K562 (cell line): Measurements from ENCODE around the gene ARNT2. TPM values are rescaled to one million over a fixed set of nuclear protein-coding genes. Genes with fewer than 3 reads are reported as not detected.

Source experiments
- ATAC-seq: fragments of 200-7000 bp; cut with Tn5 transposase; 3 replicates; pipeline ENCODE4 v1.9.1; 2020; ENCODE audit warnings: moderate library complexity
- BruUV-seq: library from RNA; stranded (reverse); fragments of 400-500 nt; replicated peaks from 2 replicates; lab custom pipeline; 2021; lab: Mats Ljungman, UMichigan
- CTCF ChIA-PET: fragments of 300-600 bp; formaldehyde crosslinking; extraction: SDS; loops from one replicate; lab custom pipeline; 2021; ENCODE audit warnings: low intra/inter-chr PET ratio; lab: Yijun Ruan, JAX
- POLR2A ChIA-PET: fragments of 300-600, 350-650 bp; sonication (Branson Sonifier 250); formaldehyde crosslinking; extraction: SDS; loops from one replicate; lab custom pipeline; 2021; ENCODE audit warnings: antibody characterized with exemption, inconsistent platforms; lab: Yijun Ruan, JAX
- DNase-seq, 4 experiments: peaks; one replicate each; pipeline versions ENCODE4 v3.0.0 to v3.0.0-alpha.2; 2011 to 2018; ENCODE audit warnings: low spot score in 3 of 4, mixed read lengths in 3 of 4; ENCODE audit errors: extremely low read depth in 1 of 4
- FAIRE-seq: peaks from 2 replicates; lab custom pipeline; 2011; peaks lifted over from hg19 to GRCh38; lab: Jason Lieb, UNC
- H2AFZ ChIP-seq: 2 replicates; pipeline ENCODE4 v1.6.0; 2011; ENCODE audit warnings: low read depth, low read length, control low read depth, inconsistent platforms
- H3K27ac ChIP-seq: fragments of 200-600 bp; 3 replicates; pipeline ENCODE4 v1.8.0; 2011; ENCODE audit warnings: low read depth, mild to moderate bottlenecking, control low read depth, inconsistent platforms, low read length, moderate library complexity, mixed read lengths; ENCODE audit errors: extremely low read depth
- H3K27me3 ChIP-seq, 2 experiments: fragments of 300-600 bp in 1 of 2; 2 replicates in 1 of 2; 3 replicates in 1 of 2; pipeline versions ENCODE4 v1.6.0 to v1.8.0; 2011; ENCODE audit warnings: inconsistent platforms in 2 of 2, low read length in 2 of 2, mild to moderate bottlenecking in 1 of 2, mixed read lengths in 1 of 2, moderate library complexity in 1 of 2; ENCODE audit not compliant: control insufficient read depth in 2 of 2, insufficient read depth in 2 of 2
- H3K36me3 ChIP-seq: fragments of 300-600 bp; 3 replicates; pipeline ENCODE4 v1.8.0; 2011; ENCODE audit warnings: mild to moderate bottlenecking, low read length, inconsistent platforms; ENCODE audit not compliant: control insufficient read depth, insufficient read depth
- H3K4me1 ChIP-seq, 2 experiments: fragments of 200-600 bp in 1 of 2; replicated peaks in 1 of 2; 2 replicates in 1 of 2; 3 replicates in 1 of 2; pipeline versions ENCODE4 v1.5.1 to v1.8.0; 2011; ENCODE audit warnings: inconsistent platforms in 2 of 2, low read length in 2 of 2, mild to moderate bottlenecking in 1 of 2, mixed read lengths in 1 of 2, moderate library complexity in 1 of 2; ENCODE audit not compliant: control insufficient read depth in 2 of 2, insufficient read depth in 2 of 2
- H3K4me2 ChIP-seq: 2 replicates; pipeline ENCODE4 v1.6.1; 2011; ENCODE audit warnings: low read length, control low read depth, inconsistent platforms, mixed read lengths; ENCODE audit not compliant: insufficient read depth
- H3K4me3 ChIP-seq: fragments of 200-600 bp; sonication (generic), shearing (Covaris generic); 2 replicates; pipeline ENCODE4 v1.5.1; 2016; ENCODE audit warnings: control low read depth, inconsistent platforms
- H3K79me2 ChIP-seq: fragments of 200-600 bp; 3 replicates; pipeline ENCODE4 v1.8.0; 2011; ENCODE audit warnings: low read length, inconsistent platforms; ENCODE audit not compliant: control insufficient read depth, insufficient read depth
- H3K9ac ChIP-seq, 2 experiments: 2 replicates each; pipeline versions ENCODE4 v1.6.0 to v1.6.1; 2011; ENCODE audit warnings: low read depth in 2 of 2, low read length in 2 of 2, control low read depth in 1 of 2, inconsistent platforms in 1 of 2, mild to moderate bottlenecking in 1 of 2, mixed read lengths in 1 of 2; ENCODE audit not compliant: insufficient read depth in 1 of 2
- H3K9me1 ChIP-seq: one replicate; pipeline ENCODE4 v1.6.0; 2011; ENCODE audit warnings: inconsistent platforms, mild to moderate bottlenecking, low read length, moderate library complexity; ENCODE audit not compliant: control insufficient read depth, insufficient read depth
- H3K9me3 ChIP-seq: replicated peaks from 2 replicates; pipeline ENCODE4 v1.5.1; 2011; ENCODE audit warnings: low read depth, low read length, inconsistent platforms; ENCODE audit not compliant: control insufficient read depth, insufficient read depth
- H4K20me1 ChIP-seq: replicated peaks from 2 replicates; pipeline ENCODE4 v1.6.1; 2011; ENCODE audit warnings: low read length, inconsistent platforms, mixed read lengths; ENCODE audit not compliant: control insufficient read depth, insufficient read depth
- LARP7 ChIP-seq: fragments of 450-650 bp; IDR thresholded peaks from 2 replicates; pipeline ENCODE4 v1.6.1; 2016
- TCF7 ChIP-seq: sonication (generic); IDR thresholded peaks from 2 replicates; pipeline ENCODE4 v1.6.1; 2016; ENCODE audit warnings: antibody characterized with exemption, borderline replicate concordance
- ZNF146 ChIP-seq: IDR thresholded peaks from one replicate; pipeline ENCODE4 v1.6.1; 2018; ENCODE audit warnings: missing compliant biosample characterization; ENCODE audit not compliant: unreplicated experiment
- ZNF184 ChIP-seq: sonication (generic); formaldehyde crosslinking; IDR thresholded peaks from 2 replicates; pipeline ENCODE4 v1.5.0; 2020; ENCODE audit warnings: missing genetic modification reagents
- ZNF23 ChIP-seq: fragments of 250-450 bp; sonication (Bioruptor Pico); IDR thresholded peaks from 2 replicates; pipeline ENCODE4 v1.4.0; 2020; ENCODE audit warnings: mild to moderate bottlenecking
- WGBS: fragments of 100-300 bp; shearing (Covaris generic); methylation state at CpG from one replicate; pipeline ENCODE4 v1.1.6; 2016; ENCODE audit warnings: low coverage, mixed read lengths; ENCODE audit not compliant: insufficient coverage; ENCODE audit errors: missing lambda C conversion rate; 5-methylcytosine and 5-hydroxymethylcytosine counted together
- in situ Hi-C: fragments of 300-500 bp; cut with MboI; formaldehyde crosslinking; loops from 4 replicates; pipeline ENCODE4 v1.15.0; 2018; ENCODE audit warnings: inconsistent platforms, mixed read lengths
- intact Hi-C: fragments of 100-400 bp; cut with micrococcal nuclease; formaldehyde crosslinking; loops from 2 replicates; pipeline ENCODE4 v1.14.2; 2022
- polyA plus RNA-seq, 8 experiments: library from polyadenylated mRNA; depleted of rRNA in 4 of 8; stranded (reverse) in 5 of 8; unstranded in 3 of 8; fragments of >200 nt; fragmentation: Nextera tagmentation in 2 of 8; fragmentation: Illumina TruSeq in 1 of 8; extraction: Ambion mirVana in 2 of 8; extraction: Trizol in 1 of 8; gene quantifications; 2 replicates each; pipeline versions ENCODE4 v1.2.1 to v1.2.3, GENCODE V29; 2011 to 2014; ENCODE audit warnings: inconsistent platforms in 1 of 8, missing spikeins in 1 of 8
- total RNA-seq, 7 experiments: library from RNA; depleted of rRNA in 6 of 7; stranded (reverse); fragments of >200 nt in 6 of 7; fragmentation: Illumina TruSeq in 2 of 7; extraction: Trizol in 2 of 7; gene quantifications; 2 replicates each; pipeline versions ENCODE4 v1.2.1 to v1.2.3, GENCODE V29; 2011 to 2021; ENCODE audit warnings: low replicate concordance in 1 of 7
- TF ChIP-seq, protein P1 (sequence below): fragments of 200-800 bp; sonication (Bioruptor generic); IDR thresholded peaks from 2 replicates; pipeline ENCODE4 v1.6.1; 2017; ENCODE audit warnings: missing genetic modification characterization, missing compliant biosample characterization

The ARNT2 gene
- total and polyA plus RNA-seq, 9 of the 15 experiments (the other 6 are each of a cell fraction or from before 2014, with no cell fraction given) = 0.01 TPM; not detected in 8

DNA sequence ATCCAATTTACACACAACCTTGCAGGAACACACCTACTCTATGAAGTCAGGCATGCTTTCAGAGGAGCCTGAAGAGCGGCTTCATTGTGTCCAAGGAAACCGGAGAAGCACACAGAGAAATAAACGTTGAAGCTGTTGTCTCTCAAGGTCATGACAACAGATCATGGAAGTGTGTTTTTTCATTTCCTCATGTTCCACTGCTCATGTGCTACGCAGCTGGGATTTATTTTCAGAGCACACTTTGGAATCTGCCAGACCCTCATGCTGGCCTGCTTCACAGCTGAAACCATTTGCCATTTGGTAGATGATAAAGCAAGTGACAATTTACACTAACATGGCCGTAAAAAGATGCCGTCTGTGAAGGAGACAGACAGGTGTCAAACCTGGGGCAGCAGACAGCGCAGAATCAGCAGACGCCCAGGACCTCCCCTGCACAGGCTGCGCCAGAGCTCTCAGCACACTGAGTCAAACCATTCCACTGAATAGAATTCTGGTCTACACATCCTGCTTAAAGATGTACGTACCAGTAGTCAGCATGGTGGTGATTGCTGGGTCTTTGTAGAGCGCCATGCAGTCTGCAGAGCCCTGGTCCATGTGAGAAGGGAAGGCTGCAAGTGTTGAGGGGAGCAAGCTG is 99.3 kb downstream of the ARNT2 start:
- Histone ChIP-seq H2AFZ (no peak overlapping the region), H3K4me2 (no peak overlapping the region), H3K79me2 (no peaks in the 10 kb centered on the region), H3K36me3 (no peaks in the 10 kb centered on the region), H4K20me1 (no peaks in the 10 kb centered on the region; the same call in 1 of the 2 replicates), H3K4me3 (no peak overlapping the region), H3K9ac (no peak overlapping the region), H3K9me3 (no peaks in the 10 kb centered on the region), H3K9me1 (no peaks in the 10 kb centered on the region), H3K27ac (no peak overlapping the region), H3K27me3 (peaks cover 0 to 47% of the 10 kb centered on the region in 2 experiments; a peak in 3 of 5 replicates), H3K4me1 (no peaks in the 10 kb centered on the region)
- under 1% methylated on average over 11 of the region's 11 CpGs for WGBS
- TF ChIP-seq ZNF23 (CRISPR knock-in tag) (no peak), TCF7 (no peak), ZNF146 (no peak), LARP7 (no peak), ZNF184 (CRISPR knock-in tag) (no peak)
- TF ChIP-seq, protein P1, sequence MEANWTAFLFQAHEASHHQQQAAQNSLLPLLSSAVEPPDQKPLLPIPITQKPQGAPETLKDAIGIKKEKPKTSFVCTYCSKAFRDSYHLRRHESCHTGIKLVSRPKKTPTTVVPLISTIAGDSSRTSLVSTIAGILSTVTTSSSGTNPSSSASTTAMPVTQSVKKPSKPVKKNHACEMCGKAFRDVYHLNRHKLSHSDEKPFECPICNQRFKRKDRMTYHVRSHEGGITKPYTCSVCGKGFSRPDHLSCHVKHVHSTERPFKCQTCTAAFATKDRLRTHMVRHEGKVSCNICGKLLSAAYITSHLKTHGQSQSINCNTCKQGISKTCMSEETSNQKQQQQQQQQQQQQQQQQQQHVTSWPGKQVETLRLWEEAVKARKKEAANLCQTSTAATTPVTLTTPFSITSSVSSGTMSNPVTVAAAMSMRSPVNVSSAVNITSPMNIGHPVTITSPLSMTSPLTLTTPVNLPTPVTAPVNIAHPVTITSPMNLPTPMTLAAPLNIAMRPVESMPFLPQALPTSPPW (CRISPR knock-in tag) = no peak
- in situ Hi-C loops = no loop called here
- DNase-seq = no peak
- POLR2A ChIA-PET = interaction anchor here (0.9 kb wide), 1 partner anchor 99 kb away, joined by 3 read pairs; no protein-coding TSS in a partner anchor
- CTCF ChIA-PET = no interaction called here
- BruUV-seq = no TSS peak
- FAIRE-seq = no peak
- ATAC-seq = no peak
- intact Hi-C loops = no loop called here
